Measurements from ENCODE around the gene FAAP20. TPM values are rescaled to one million over a fixed set of nuclear protein-coding genes. Genes with fewer than 3 reads are reported as not detected.

The FAAP20 gene
- total RNA-seq, 6 donors from 2014 or later, result 26.7 to 88.0 (median 66.8) TPM

- H3K9me3 ChIP-seq, result no peaks in the 10 kb centered on the region
- no peak for ATAC-seq (ENCODE audit: low FRiP score in 2 of 2)
- H3K4me1 ChIP-seq, result peaks cover 31 to 44% (median 37%) of the 10 kb centered on the region in 4 donors
- no peak overlapping the region for H3K4me3 ChIP-seq
- H3K36me3 ChIP-seq, result peaks cover 0 to 30% (median 10%) of the 10 kb centered on the region in 4 donors
- DNase-seq, result peak in 1 of 2 donors; percentile 33
- no peak overlapping the region for H3K27ac ChIP-seq
- WGBS, 2 donors, result 97 to 98% methylated on average over 9 to 13 of the region's 16 CpGs
- TF ChIP-seq POLR2A (IDR thresholded peaks at IDR 0.05) (no peak), EP300 (IDR thresholded peaks at IDR 0.05) (no peak), POLR2AphosphoS5 (IDR thresholded peaks at IDR 0.05) (no peak)
- TF ChIP-seq, protein P1, sequence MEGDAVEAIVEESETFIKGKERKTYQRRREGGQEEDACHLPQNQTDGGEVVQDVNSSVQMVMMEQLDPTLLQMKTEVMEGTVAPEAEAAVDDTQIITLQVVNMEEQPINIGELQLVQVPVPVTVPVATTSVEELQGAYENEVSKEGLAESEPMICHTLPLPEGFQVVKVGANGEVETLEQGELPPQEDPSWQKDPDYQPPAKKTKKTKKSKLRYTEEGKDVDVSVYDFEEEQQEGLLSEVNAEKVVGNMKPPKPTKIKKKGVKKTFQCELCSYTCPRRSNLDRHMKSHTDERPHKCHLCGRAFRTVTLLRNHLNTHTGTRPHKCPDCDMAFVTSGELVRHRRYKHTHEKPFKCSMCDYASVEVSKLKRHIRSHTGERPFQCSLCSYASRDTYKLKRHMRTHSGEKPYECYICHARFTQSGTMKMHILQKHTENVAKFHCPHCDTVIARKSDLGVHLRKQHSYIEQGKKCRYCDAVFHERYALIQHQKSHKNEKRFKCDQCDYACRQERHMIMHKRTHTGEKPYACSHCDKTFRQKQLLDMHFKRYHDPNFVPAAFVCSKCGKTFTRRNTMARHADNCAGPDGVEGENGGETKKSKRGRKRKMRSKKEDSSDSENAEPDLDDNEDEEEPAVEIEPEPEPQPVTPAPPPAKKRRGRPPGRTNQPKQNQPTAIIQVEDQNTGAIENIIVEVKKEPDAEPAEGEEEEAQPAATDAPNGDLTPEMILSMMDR (IDR thresholded peaks at IDR 0.05), result no peak
- H3K27me3 ChIP-seq, result no peaks in the 10 kb centered on the region
Measured at GRCh38 chr1:2188336-2188735, 6.2 kb downstream of the FAAP20 start.

GRCh38 chr1:2187619-2188018 is 7.0 kb downstream of the FAAP20 start:
- H3K27ac ChIP-seq, result no peak overlapping the region
- ATAC-seq (ENCODE audit: low FRiP score in 2 of 2), result no peak

GRCh38 chr1:2186901-2187300 is 7.7 kb downstream of the FAAP20 start:
- DNase-seq (peak in 1 of 2 donors; percentile 73), ATAC-seq (ENCODE audit: low FRiP score in 2 of 2) (no peak)
- Histone ChIP-seq H3K36me3 (peaks cover 0 to 30% (median 10%) of the 10 kb centered on the region in 4 donors), H3K4me1 (peaks cover 22 to 29% (median 25%) of the 10 kb centered on the region in 4 donors), H3K4me3 (no peak overlapping the region), H3K27me3 (no peaks in the 10 kb centered on the region), H3K9me3 (no peaks in the 10 kb centered on the region), H3K27ac (no peak overlapping the region)
- WGBS, 2 donors, result 90 to 92% methylated on average over 9 of the region's 9 CpGs
- TF ChIP-seq POLR2A (IDR thresholded peaks at IDR 0.05) (no peak), POLR2AphosphoS5 (IDR thresholded peaks at IDR 0.05) (no peak), EP300 (IDR thresholded peaks at IDR 0.05) (no peak)
- TF ChIP-seq, protein P1 (IDR thresholded peaks at IDR 0.05), result no peak

More at GRCh38 chr1:2187619-2188018, 7.0 kb downstream of the FAAP20 start:
- no peaks in the 10 kb centered on the region for H3K9me3 ChIP-seq
- WGBS, 2 donors, result 83 to 84% methylated on average over 12 to 13 of the region's 13 CpGs
- TF ChIP-seq POLR2AphosphoS5 (IDR thresholded peaks at IDR 0.05), result no peak
- TF ChIP-seq, protein P1 (IDR thresholded peaks at IDR 0.05), result no peak
- TF ChIP-seq EP300 (IDR thresholded peaks at IDR 0.05), result no peak
- no peak for TF ChIP-seq POLR2A (IDR thresholded peaks at IDR 0.05)
- peaks cover 0 to 30% (median 10%) of the 10 kb centered on the region in 4 donors for H3K36me3 ChIP-seq
- peak in 1 of 2 donors; percentile 79 for DNase-seq
- peaks cover 27 to 37% (median 30%) of the 10 kb centered on the region in 4 donors for H3K4me1 ChIP-seq
- no peak overlapping the region for H3K4me3 ChIP-seq
- no peaks in the 10 kb centered on the region for H3K27me3 ChIP-seq

GRCh38 chr1:2185880-2186855 is 8.4 kb downstream of the FAAP20 start:
- peaks cover 15 to 23% (median 18%) of the 10 kb centered on the region in 4 donors for H3K4me1 ChIP-seq
- WGBS, 2 donors, result 90 to 95% methylated on average over 20 to 38 of the region's 38 CpGs
- no peaks in the 10 kb centered on the region for H3K27me3 ChIP-seq
- H3K9me3 ChIP-seq, result no peaks in the 10 kb centered on the region
- H3K36me3 ChIP-seq, result peaks cover 0 to 32% (median 10%) of the 10 kb centered on the region in 4 donors
- H3K27ac ChIP-seq, result no peak overlapping the region
- DNase-seq (peak in 1 of 2 donors; percentile 63), ATAC-seq (ENCODE audit: low FRiP score in 2 of 2) (no peak)
- no peak overlapping the region for H3K4me3 ChIP-seq
- TF ChIP-seq POLR2AphosphoS5 (IDR thresholded peaks at IDR 0.05) (no peak), EP300 (IDR thresholded peaks at IDR 0.05) (no peak), POLR2A (IDR thresholded peaks at IDR 0.05) (no peak)
- TF ChIP-seq, protein P1 (IDR thresholded peaks at IDR 0.05), result no peak

All from upper lobe of left lung (tissue), 6 donors.